Measurements from ENCODE around the gene ID2.
A peak's percentile ranks its signal among the peaks of the same experiment; 100 is the strongest.

The ID2 gene

DNA sequence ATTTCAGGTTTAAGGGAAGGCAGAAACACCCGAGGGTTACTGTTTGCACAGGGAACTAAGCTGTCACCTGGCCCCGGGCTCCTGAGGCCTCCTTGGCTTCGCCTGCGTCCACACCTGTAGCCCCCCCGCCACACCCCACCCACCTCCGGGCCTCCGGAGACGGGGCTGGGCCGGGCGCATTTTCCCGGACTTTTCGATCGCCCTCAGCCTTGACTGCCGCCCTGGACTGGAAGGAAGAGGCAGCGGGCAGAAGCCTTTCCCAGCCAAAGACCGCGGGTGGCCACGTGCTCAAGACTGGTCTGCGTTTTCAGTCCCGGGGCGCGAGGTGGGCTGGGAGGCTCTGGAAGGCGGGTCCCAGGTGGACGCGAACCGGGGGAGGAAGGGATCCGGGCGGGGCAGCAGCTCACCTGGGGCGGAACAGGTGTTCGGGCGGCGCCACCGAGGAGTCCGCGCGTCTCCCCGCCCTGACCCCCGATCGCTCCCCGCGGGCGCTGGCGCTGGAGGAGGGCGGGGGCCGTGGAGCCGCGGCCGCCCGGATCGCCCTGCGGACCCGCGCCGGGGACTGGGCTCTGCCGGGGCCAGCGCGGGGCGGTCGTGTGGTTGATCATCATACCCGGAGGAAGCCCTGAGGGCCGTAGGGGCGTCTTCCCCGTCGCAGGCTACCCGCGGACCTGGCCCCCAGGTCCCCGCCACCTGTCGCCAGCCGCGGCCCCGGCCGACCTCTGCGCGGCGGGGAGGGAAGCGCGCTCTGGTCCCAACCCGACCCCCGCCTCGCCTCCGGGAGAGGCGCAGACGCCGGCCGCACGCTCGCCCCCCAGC is 3.2 kb downstream of the ID2 start:
- POLR2A ChIA-PET, result interaction anchor here (0.6 kb wide), 1 partner anchor 614 kb away, joined by 3 read pairs; no protein-coding TSS in a partner anchor
- peak overlapping the region; percentile 89 for H3K27ac ChIP-seq (ENCODE audit: extremely low read depth, low read depth, low read length)
- peak overlapping the region; percentile 93 for H3K4me3 ChIP-seq (ENCODE audit: low read depth, low read length)
- CTCF ChIA-PET, result interaction anchor here (0.5 to 1.2 kb wide), 3 partner anchors 160 to 504 kb away, joined by 3 to 4 read pairs (median 3); no protein-coding TSS in a partner anchor
- H3K4me1 ChIP-seq (ENCODE audit: control insufficient read depth, insufficient read depth, low read length), result peaks cover 6% of the 10 kb centered on the region; the same call in 1 of the 2 replicates
- H3K9me3 ChIP-seq (ENCODE audit: control insufficient read depth, insufficient read depth, low read depth, low read length), result no peaks in the 10 kb centered on the region
- H3K36me3 ChIP-seq (ENCODE audit: control insufficient read depth in 2 of 2, insufficient read depth in 1 of 2, low read length in 2 of 2), result peaks cover 0 to 18% of the 10 kb centered on the region in 2 experiments; a peak in 1 of 3 replicates
- TF ChIP-seq ZNF549 (tag by site-specific recombination; IDR thresholded peaks at IDR 0.05) (no peak), GLI4 (tag by site-specific recombination; IDR thresholded peaks at IDR 0.05) (no peak), ZBTB17 (tag by site-specific recombination; IDR thresholded peaks at IDR 0.05) (no peak; the same call in 1 of the 2 replicates), KLF7 (tag by site-specific recombination; IDR thresholded peaks at IDR 0.05; ENCODE audit: borderline replicate concordance) (0 out of 2 replicates have a peak, but pooled peaks have one; percentile 26), ZNF121 (tag by site-specific recombination; IDR thresholded peaks at IDR 0.05) (no peak), EGR2 (tag by site-specific recombination; IDR thresholded peaks at IDR 0.05; ENCODE audit: low read depth) (peak; percentile 19; the same call in 1 of the 2 replicates), MEIS1 (CRISPR knock-in tag; IDR thresholded peaks at IDR 0.05; ENCODE audit: borderline replicate concordance) (0 out of 2 replicates have a peak, but pooled peaks have one; percentile 9), ZIC2 (tag by site-specific recombination; IDR thresholded peaks at IDR 0.05) (peak; percentile 53; the same call in 1 of the 2 replicates), SCRT1 (tag by site-specific recombination; IDR thresholded peaks at IDR 0.05; ENCODE audit: borderline replicate concordance) (0 out of 2 replicates have a peak, but pooled peaks have one; percentile 34), GLIS1 (tag by site-specific recombination; IDR thresholded peaks at IDR 0.05) (peak; percentile 15; the same call in 1 of the 2 replicates), ZNF600 (tag by site-specific recombination; IDR thresholded peaks at IDR 0.05) (no peak), ZNF48 (tag by site-specific recombination; IDR thresholded peaks at IDR 0.05) (no peak), SP3 (tag by site-specific recombination; IDR thresholded peaks at IDR 0.05) (peak; percentile 64), ZNF580 (tag by site-specific recombination; IDR thresholded peaks at IDR 0.05) (no peak), ZNF623 (tag by site-specific recombination; IDR thresholded peaks at IDR 0.05) (no peak), FEZF1 (tag by site-specific recombination; IDR thresholded peaks at IDR 0.05) (peak; percentile 74), ZSCAN16 (tag by site-specific recombination; IDR thresholded peaks at IDR 0.05) (no peak), ZNF843 (tag by site-specific recombination; IDR thresholded peaks at IDR 0.05) (no peak), ZNF624 (tag by site-specific recombination; IDR thresholded peaks at IDR 0.05) (no peak), ZBTB26 (tag by site-specific recombination; optimal IDR thresholded peaks at IDR 0.05) (peak; percentile 63), IKZF3 (tag by site-specific recombination; IDR thresholded peaks at IDR 0.05) (no peak), ZBTB20 (tag by site-specific recombination; IDR thresholded peaks at IDR 0.05) (peak; percentile 35; the same call in 1 of the 2 replicates), ZNF621 (tag by site-specific recombination; IDR thresholded peaks at IDR 0.05) (no peak), ZNF585B (tag by site-specific recombination; IDR thresholded peaks at IDR 0.05) (no peak)
- TF ChIP-seq, protein P1, sequence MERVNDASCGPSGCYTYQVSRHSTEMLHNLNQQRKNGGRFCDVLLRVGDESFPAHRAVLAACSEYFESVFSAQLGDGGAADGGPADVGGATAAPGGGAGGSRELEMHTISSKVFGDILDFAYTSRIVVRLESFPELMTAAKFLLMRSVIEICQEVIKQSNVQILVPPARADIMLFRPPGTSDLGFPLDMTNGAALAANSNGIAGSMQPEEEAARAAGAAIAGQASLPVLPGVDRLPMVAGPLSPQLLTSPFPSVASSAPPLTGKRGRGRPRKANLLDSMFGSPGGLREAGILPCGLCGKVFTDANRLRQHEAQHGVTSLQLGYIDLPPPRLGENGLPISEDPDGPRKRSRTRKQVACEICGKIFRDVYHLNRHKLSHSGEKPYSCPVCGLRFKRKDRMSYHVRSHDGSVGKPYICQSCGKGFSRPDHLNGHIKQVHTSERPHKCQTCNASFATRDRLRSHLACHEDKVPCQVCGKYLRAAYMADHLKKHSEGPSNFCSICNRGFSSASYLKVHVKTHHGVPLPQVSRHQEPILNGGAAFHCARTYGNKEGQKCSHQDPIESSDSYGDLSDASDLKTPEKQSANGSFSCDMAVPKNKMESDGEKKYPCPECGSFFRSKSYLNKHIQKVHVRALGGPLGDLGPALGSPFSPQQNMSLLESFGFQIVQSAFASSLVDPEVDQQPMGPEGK (tag by site-specific recombination; IDR thresholded peaks at IDR 0.05), result peak; percentile 57; the same call in 1 of the 2 replicates
- TF ChIP-seq, protein P2, sequence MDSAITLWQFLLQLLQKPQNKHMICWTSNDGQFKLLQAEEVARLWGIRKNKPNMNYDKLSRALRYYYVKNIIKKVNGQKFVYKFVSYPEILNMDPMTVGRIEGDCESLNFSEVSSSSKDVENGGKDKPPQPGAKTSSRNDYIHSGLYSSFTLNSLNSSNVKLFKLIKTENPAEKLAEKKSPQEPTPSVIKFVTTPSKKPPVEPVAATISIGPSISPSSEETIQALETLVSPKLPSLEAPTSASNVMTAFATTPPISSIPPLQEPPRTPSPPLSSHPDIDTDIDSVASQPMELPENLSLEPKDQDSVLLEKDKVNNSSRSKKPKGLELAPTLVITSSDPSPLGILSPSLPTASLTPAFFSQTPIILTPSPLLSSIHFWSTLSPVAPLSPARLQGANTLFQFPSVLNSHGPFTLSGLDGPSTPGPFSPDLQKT (IDR thresholded peaks at IDR 0.05; ENCODE audit: borderline replicate concordance, low read depth, low read length), result no peak
- TF ChIP-seq, protein P3, sequence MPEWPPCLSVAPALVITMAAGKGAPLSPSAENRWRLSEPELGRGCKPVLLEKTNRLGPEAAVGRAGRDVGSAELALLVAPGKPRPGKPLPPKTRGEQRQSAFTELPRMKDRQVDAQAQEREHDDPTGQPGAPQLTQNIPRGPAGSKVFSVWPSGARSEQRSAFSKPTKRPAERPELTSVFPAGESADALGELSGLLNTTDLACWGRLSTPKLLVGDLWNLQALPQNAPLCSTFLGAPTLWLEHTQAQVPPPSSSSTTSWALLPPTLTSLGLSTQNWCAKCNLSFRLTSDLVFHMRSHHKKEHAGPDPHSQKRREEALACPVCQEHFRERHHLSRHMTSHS (tag by site-specific recombination; IDR thresholded peaks at IDR 0.05), result no peak
- TF ChIP-seq, protein P4, sequence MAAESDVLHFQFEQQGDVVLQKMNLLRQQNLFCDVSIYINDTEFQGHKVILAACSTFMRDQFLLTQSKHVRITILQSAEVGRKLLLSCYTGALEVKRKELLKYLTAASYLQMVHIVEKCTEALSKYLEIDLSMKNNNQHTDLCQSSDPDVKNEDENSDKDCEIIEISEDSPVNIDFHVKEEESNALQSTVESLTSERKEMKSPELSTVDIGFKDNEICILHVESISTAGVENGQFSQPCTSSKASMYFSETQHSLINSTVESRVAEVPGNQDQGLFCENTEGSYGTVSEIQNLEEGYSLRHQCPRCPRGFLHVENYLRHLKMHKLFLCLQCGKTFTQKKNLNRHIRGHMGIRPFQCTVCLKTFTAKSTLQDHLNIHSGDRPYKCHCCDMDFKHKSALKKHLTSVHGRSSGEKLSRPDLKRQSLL (tag by site-specific recombination; IDR thresholded peaks at IDR 0.05), result no peak
- TF ChIP-seq, protein P5, sequence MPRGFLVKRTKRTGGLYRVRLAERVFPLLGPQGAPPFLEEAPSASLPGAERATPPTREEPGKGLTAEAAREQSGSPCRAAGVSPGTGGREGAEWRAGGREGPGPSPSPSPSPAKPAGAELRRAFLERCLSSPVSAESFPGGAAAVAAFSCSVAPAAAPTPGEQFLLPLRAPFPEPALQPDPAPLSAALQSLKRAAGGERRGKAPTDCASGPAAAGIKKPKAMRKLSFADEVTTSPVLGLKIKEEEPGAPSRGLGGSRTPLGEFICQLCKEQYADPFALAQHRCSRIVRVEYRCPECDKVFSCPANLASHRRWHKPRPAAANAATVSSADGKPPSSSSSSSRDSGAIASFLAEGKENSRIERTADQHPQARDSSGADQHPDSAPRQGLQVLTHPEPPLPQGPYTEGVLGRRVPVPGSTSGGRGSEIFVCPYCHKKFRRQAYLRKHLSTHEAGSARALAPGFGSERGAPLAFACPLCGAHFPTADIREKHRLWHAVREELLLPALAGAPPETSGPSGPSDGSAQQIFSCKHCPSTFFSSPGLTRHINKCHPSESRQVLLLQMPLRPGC (tag by site-specific recombination; IDR thresholded peaks at IDR 0.05), result no peak
